GM19351 (cell line): ENCODE results near the gene UBAC2.
A peak's percentile ranks its signal among the peaks of the same experiment; 100 is the strongest.

Experiments
- ATAC-seq: cut with Tn5 transposase; IDR thresholded peaks from one replicate; pipeline ENCODE4 v1.9.1; 2021; ENCODE audit warnings: mild to moderate bottlenecking, moderate library complexity; ENCODE audit not compliant: unreplicated experiment

UBAC2 gene

GRCh38 chr13:99352351-99353245, 151.9 kb downstream of the UBAC2 start:
- no peak for ATAC-seq

GRCh38 chr13:99353246-99353600, 152.6 kb downstream of the UBAC2 start:
- ATAC-seq, result no peak

- ATAC-seq, result no peak
Observed at GRCh38 chr13:99353836-99354235, 153.2 kb downstream of the UBAC2 start.

- no peak for ATAC-seq
Observed at GRCh38 chr13:99354371-99354951, 153.8 kb downstream of the UBAC2 start.

- ATAC-seq, result no peak
Observed at GRCh38 chr13:99355267-99356011, 154.8 kb downstream of the UBAC2 start.

GRCh38 chr13:99356012-99356261, 155.3 kb downstream of the UBAC2 start:
- ATAC-seq, result no peak

- peak; percentile 52 for ATAC-seq
Observed at GRCh38 chr13:99356262-99357091, 155.8 kb downstream of the UBAC2 start.

- ATAC-seq, result peak; percentile 40
Observed at GRCh38 chr13:99357131-99357596, 156.5 kb downstream of the UBAC2 start.

GRCh38 chr13:99357941-99358340, 157.3 kb downstream of the UBAC2 start:
- no peak for ATAC-seq

GRCh38 chr13:99359528-99359927, 158.9 kb downstream of the UBAC2 start:
- ATAC-seq, result no peak

GRCh38 chr13:99360696-99361095, 160.0 kb downstream of the UBAC2 start:
- no peak for ATAC-seq

- no peak for ATAC-seq
Observed at GRCh38 chr13:99361197-99361596, 160.5 kb downstream of the UBAC2 start.

GRCh38 chr13:99362362-99362761, 161.7 kb downstream of the UBAC2 start:
- no peak for ATAC-seq

GRCh38 chr13:99363391-99363790, 162.7 kb downstream of the UBAC2 start:
- no peak for ATAC-seq

- ATAC-seq, result peak; percentile 44
Observed at GRCh38 chr13:99363949-99364348, 163.3 kb downstream of the UBAC2 start.

- peak; percentile 58 for ATAC-seq
Observed at GRCh38 chr13:99366075-99366987, 165.7 kb downstream of the UBAC2 start.

- no peak for ATAC-seq
Observed at GRCh38 chr13:99367106-99367616, 166.5 kb downstream of the UBAC2 start.

GRCh38 chr13:99367663-99368448, 167.2 kb downstream of the UBAC2 start:
- no peak for ATAC-seq
